HG03159 (cell line): Measurements from ENCODE around the gene PRODH2.

Experiments
- ATAC-seq: cut with Tn5 transposase; IDR thresholded peaks from one replicate; pipeline ENCODE4 v1.9.1; 2021; ENCODE audit warnings: mild to moderate bottlenecking, moderate library complexity; ENCODE audit not compliant: unreplicated experiment

PRODH2 gene

GRCh38 chr19:35812220-35813042, at the start of gene PRODH2:
TSS of gene PRODH2 (minus strand) at chr19:35812845. CDS start at chr19:35812805, 40 bp downstream.
- no peak for ATAC-seq

- ATAC-seq, result no peak
Observed at GRCh38 chr19:35861640-35862160, 49.1 kb upstream of the PRODH2 start.

GRCh38 chr19:35860818-35861639, 48.4 kb upstream of the PRODH2 start:
- no peak for ATAC-seq

GRCh38 chr19:35860436-35860817, 47.8 kb upstream of the PRODH2 start:
- no peak for ATAC-seq

DNA sequence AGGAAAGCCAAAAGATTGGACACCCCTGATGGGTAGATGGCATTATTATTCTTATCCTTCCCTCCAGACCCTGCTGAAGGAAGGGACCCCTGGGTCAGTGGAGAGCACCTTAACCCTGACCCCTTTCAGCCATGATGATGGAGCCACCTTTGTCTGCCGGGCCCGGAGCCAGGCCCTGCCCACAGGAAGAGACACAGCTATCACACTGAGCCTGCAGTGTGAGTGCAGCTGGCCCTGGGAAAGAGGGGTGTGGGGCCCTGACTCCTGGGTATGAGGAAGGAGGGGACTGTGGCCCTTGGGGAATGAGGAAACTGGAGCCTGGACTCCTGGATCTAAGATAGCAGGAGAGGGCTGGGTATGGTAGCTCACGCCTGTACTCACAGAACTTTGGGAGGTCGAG, 46.8 kb upstream of the PRODH2 start:
- no peak for ATAC-seq

DNA sequence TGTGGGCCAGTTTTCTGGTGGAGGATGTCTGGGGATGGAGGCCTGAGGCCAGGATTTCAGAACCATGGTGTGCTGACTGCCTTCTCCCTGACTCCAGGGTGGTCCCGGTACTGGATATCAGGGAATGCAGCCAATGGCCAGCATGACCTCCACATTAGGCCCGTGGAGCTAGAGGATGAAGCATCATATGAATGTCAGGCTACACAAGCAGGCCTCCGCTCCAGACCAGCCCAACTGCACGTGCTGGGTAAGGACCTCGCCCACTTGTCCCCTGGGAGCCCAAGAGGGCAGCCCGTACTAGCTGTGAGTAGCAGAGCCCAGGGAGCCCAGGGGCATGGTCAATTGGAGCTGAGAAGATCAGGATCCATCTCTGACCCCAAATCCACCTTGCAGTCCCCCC, 45.7 kb upstream of the PRODH2 start:
- ATAC-seq, result no peak

DNA sequence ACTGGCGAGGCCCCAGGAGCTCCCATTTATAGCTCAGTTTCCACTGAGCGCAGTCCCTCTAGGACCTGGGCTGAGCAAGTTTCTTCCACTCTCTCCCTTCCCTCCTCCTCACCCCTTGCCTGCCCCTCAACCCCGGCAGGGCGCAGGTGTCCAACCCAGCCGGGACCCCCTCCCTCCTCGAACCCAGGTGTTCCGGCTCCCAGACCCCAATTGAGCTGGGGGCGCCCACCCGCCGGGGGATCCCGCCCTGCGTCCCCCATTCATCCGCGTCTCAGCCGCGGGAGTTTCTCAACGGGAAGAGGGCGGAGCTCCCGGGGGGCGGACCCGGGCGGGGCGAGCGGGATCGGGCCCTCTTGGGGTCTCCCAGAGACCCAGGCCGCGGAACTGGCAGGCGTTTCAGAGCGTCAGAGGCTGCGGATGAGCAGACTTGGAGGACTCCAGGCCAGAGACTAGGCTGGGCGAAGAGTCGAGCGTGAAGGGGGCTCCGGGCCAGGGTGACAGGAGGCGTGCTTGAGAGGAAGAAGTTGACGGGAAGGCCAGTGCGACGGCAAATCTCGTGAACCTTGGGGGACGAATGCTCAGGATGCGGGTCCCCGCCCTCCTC, 44.0 kb upstream of the PRODH2 start, which contains the start of gene KIRREL2:
KIRREL2 (plus strand) TSS at position 366 of the 604 bp plus-strand sequence; CDS start at position 575, 209 bp downstream.
- ATAC-seq, result no peak

DNA sequence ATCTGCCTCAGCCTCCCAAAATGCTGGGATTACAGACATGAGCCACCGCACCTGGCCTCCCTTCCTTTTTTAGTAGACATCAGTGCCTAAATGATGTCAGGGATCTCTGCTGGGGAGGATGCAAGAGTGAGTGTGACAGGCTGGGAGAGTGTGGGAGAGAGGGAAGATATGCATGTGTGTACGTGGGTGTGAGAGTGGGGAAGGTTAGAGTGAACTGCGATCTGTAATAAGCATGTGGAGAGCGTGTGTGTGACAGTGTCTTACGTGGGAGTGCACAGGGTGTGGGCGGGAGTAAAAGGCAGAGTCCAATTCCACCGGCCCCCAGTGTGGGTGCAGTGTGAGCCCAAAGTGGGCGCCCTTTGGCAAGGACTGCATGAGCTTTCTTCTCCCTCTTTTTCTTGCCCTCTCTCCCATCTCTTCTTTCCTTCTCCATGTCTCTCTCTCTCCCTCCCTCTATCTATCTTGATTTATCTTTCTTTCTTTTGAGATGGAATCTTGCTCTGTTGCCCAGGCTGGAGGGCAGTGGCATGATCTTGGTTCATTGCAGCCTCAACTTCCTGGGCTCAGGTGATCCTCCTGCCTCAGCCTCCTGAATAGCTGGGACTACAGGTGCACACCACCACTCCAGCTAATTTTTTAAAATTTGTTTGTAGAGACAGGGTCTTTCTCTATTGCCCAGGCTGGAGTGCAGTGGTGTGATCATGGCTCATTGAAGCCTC, 40.6 kb upstream of the PRODH2 start:
- no peak for ATAC-seq

DNA sequence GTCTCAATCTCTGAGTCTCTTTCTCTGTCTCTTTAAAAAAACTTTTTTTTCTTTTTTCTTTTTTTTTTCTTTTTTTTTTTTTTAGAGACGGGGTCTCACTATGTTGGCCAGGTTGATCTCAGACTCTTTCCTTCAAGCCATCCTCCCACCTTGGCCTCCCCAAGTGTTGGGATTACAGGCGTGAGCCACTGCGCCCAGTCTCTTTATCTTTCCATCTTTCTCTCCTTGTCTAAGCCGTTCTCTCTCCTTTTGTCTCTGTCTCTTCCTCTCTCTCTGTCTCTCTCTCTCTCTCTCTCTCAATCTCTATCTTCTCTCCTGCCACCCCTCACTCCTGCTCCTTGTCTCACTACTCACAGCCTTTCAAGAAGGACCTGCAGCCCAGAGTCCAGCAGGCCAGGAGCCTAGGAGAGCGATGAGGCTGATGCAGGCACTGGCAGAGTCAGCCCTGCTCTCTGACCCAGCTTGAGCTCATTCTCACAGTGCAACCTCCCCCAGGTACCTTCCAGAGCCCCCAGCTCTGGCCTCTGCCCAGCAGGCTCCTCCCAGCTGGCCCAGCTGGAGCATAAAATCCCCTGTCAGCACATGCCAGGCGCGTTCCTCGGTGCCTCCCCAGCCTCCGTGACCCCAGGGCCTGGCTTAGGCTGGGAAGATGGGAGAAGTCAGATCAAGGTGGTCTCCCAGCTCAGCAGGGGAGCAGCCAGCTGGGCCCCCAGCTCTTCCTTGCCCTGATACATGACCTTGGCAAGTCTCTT, 39.6 kb upstream of the PRODH2 start, which contains the start of gene NPHS1:
NPHS1 (minus strand) TSS at position 476 of the 752 bp plus-strand sequence. CDS start 667 bp downstream, outside the sequence.
- no peak for ATAC-seq

DNA sequence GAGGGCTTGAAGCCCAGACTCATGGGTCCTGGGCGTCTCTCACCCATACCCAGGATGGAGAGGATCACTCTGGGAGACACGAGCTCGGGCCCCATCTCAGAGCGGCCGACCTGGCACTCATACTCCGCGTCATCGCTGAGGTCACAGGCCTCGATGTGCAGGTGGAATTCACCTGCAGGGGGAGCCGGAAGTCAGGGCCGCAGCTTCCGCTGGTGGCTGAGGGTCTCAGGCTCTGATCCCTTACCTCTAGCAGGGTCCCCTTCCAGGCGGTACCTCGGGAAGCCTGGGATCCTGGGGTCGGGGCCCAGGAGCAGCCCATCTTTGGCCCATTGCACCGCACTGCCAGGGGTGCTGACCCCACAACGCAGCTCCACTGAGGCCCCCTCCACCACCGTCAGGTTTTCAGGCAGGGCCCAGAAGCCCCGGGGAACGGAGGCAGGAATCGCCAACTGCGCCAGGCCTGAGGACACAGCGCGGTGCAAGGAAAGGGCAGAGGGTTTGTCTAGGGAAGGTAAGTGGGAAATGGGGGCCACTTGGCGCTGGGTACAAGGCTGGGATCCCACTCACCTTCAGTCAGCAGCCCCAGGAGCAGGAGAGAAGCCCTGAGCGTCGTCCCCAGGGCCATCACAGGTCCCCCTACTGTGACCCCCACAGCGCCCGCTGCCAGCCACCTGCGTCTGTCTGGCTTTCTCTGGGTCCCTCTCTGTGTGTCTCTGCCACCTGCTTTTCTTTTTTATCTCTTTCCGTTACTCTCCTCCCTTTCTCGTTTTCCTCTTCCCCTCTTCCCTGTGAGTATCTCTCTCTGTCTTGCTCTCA, 38.8 kb upstream of the PRODH2 start:
- ATAC-seq, result no peak

GRCh38 chr19:35848919-35849505, 36.4 kb upstream of the PRODH2 start:
- ATAC-seq, result no peak

- ATAC-seq, result no peak
Observed at GRCh38 chr19:35848486-35848885, 35.8 kb upstream of the PRODH2 start.

DNA sequence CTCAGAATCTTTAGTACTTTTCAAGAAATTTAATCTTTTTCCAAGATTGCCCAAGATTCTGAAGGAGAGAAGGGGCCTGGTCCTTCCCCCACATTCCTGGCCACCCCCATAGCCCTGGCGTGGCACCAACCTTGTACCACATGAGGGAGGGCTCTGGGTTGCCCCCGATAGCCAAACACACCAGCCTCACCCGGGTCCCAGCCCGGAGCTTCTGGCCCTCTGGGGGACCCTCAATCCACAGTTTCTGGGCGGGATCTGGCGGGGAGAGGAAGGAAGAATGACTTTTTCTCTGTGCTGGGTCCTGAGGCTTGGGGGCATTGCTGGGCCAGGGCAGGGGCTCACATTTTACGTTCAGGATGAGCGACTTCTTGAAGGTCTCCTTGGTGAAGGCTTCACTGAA, 35.3 kb upstream of the PRODH2 start:
- ATAC-seq, result no peak

- no peak for ATAC-seq
Observed at GRCh38 chr19:35846038-35846668, 33.5 kb upstream of the PRODH2 start.

DNA sequence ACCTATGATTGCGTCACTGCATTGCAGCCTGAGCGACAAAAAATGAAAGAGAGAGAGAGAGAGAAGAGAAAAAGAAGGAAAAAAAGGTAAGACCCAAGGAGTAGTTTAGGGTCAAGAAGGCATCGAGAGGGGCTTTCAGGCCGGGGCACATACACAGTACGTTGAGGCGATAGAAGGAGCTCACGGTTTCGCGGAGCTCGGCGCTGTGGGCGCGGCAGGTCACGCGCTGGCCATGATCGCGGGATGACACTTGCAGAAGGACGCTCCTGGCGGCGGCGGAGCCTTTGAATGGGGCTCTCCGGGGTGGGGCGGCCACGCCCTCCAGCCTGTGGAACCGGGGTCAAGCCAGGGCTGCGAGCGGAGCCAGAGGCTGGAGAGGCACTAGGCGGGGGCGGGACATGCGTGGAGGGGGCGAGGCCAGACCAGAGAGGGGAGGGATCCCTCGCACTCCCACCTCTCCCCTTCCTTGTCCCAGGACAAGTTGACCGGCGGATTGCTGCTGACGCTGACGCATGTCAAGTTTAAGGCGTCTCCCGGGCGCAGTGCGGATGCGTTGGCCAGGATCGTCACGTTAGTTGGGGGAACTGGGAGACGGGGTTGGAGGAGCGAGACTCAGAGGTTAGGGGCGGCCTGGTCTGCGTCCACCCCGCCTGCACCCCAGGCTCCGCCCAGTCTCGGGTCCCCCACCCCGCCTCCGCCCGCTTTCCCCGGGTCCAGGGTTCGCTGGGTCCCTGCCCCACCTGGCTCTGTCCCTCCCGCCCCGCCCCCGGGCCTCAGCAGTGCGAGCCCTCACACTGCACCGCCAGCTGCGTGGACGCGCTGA, 32.8 kb upstream of the PRODH2 start:
- no peak for ATAC-seq

DNA sequence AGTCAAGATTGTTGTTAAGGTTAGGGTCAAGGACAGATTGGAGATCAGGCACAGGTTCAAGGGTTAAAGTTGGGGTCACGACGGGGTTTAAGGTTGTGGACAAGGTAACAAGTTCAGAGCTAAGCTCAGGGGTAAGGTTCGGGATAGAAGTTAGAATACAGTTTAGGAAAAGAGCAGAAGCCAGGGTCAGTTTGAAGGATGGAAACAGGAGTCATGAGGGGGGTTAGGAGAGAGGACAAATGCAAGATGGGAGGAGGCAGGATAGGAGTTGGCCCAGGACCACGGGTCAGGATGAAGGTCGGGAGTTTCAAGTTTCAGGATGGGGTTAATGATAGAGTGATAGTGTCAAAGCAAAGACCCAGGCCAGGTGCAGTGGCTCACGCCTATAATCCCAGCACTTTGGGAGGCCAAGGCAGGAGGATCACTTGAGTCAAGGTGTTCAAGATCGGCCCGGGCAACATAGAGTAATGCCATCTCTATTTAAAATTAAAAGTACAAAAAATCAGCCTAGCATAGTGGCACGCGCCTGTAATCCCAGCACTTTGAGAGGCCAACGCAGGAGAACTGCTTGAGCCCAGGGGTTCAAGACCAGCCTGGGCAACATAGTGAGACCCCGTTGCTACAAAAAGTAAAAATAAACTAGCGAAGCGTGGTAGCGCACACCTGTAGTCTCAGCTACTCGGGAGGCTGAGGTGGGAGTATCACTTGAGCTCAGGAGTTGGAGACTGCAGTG, 32.0 kb upstream of the PRODH2 start:
- no peak for ATAC-seq
